Epidermal melanocyte (primary cell): ENCODE measurements around the gene KDM3B.
A peak's percentile ranks its signal among the peaks of the same experiment; 100 is the strongest.
"Not testable (repeated sequence)": the region's sequence is repeated elsewhere in the genome, so short reads cannot be mapped to it uniquely, and the experiment has no call there.

Experiments used
- DNase-seq: peaks from one replicate; pipeline ENCODE4 v3.0.0; 2011; ENCODE audit warnings: low spot score; ENCODE audit not compliant: insufficient read length

The KDM3B gene

GRCh38 chr5:138389332-138389731 is 36.8 kb downstream of the KDM3B start:
- no peak for DNase-seq

- not testable (repeated sequence) for DNase-seq
Observed at GRCh38 chr5:138389911-138390310, 37.4 kb downstream of the KDM3B start.

GRCh38 chr5:138391859-138392386 is 39.4 kb downstream of the KDM3B start:
- no peak for DNase-seq

- DNase-seq: no peak
Observed at GRCh38 chr5:138402640-138403039, 50.2 kb downstream of the KDM3B start.

- no peak for DNase-seq
Observed at GRCh38 chr5:138408023-138408422, 55.5 kb downstream of the KDM3B start.

GRCh38 chr5:138410996-138411640 is 58.6 kb downstream of the KDM3B start:
- not testable (repeated sequence) for DNase-seq

- no peak for DNase-seq
Observed at GRCh38 chr5:138418444-138418843, 66.0 kb downstream of the KDM3B start.

- no peak for DNase-seq
Observed at GRCh38 chr5:138425079-138425478, 72.6 kb downstream of the KDM3B start.

- no peak for DNase-seq
Observed at GRCh38 chr5:138435943-138436342, 83.5 kb downstream of the KDM3B start.

- DNase-seq: no peak
Observed at GRCh38 chr5:138438003-138438723, 85.7 kb downstream of the KDM3B start.

GRCh38 chr5:138438724-138439476 is 86.4 kb downstream of the KDM3B start, which contains the start of gene REEP2:
REEP2 (plus strand) TSS chr5:138439057; CDS start chr5:138439209, 152 bp downstream.
- DNase-seq: peak; percentile 61

- DNase-seq: no peak
Observed at GRCh38 chr5:138439477-138440158, 87.1 kb downstream of the KDM3B start.

- DNase-seq: no peak
Observed at GRCh38 chr5:138440159-138441073, 87.9 kb downstream of the KDM3B start.

GRCh38 chr5:138441221-138441620 is 88.7 kb downstream of the KDM3B start:
- DNase-seq: no peak

- no peak for DNase-seq
Observed at GRCh38 chr5:138444078-138444773, 91.7 kb downstream of the KDM3B start.

GRCh38 chr5:138444774-138445546 is 92.5 kb downstream of the KDM3B start:
- DNase-seq: no peak

GRCh38 chr5:138445547-138446271 is 93.2 kb downstream of the KDM3B start:
- no peak for DNase-seq

- no peak for DNase-seq
Observed at GRCh38 chr5:138448070-138448469, 95.6 kb downstream of the KDM3B start.
